ENCODE results near the gene CFAP157. TPM values are rescaled to one million over a fixed set of nuclear protein-coding genes. Genes with fewer than 3 reads are reported as not detected.
"Not testable (repeated sequence)": the region's sequence is repeated elsewhere in the genome, so short reads cannot be mapped to it uniquely, and the experiment has no call there.

CFAP157 gene
- total RNA-seq, 1 experiment from 2014 or later, result not detected

DNA sequence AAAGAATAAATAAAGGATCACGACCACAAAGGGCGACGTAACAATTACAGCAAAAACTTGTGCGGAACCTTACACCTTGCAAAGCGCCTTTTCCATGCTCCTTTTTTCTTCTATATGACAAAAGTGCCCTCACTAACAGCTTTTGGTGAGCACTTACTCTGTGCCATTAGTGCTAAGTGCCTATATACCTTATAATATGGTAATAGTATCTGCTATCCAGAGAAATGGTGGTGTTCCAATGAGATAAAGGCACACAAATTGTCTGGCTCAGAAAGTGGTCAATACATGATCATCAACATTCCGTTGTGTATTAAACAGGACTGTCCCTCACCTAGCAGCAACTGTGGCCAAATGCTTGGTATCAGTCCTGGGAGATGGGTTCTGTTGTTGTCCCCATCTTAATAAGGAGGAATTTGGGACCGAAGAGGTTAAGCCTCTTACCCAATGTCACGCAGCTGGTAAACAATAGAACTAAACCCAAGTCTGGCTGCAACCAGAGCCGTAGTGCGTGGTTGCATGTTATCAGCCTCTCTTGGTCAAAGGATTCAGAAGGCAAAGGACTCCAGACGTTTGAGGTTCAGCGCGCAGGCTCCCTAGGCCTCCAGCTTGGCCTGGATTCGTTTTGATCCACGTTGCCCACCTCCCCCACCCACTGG lies 28.9 kb downstream of the CFAP157 start:
- DNase-seq (ENCODE audit: low spot score), result no peak

- no peak for DNase-seq (ENCODE audit: low spot score)
These were observed 31.9 kb downstream of the CFAP157 start for GRCh38 chr9:127738666-127739065.

DNA sequence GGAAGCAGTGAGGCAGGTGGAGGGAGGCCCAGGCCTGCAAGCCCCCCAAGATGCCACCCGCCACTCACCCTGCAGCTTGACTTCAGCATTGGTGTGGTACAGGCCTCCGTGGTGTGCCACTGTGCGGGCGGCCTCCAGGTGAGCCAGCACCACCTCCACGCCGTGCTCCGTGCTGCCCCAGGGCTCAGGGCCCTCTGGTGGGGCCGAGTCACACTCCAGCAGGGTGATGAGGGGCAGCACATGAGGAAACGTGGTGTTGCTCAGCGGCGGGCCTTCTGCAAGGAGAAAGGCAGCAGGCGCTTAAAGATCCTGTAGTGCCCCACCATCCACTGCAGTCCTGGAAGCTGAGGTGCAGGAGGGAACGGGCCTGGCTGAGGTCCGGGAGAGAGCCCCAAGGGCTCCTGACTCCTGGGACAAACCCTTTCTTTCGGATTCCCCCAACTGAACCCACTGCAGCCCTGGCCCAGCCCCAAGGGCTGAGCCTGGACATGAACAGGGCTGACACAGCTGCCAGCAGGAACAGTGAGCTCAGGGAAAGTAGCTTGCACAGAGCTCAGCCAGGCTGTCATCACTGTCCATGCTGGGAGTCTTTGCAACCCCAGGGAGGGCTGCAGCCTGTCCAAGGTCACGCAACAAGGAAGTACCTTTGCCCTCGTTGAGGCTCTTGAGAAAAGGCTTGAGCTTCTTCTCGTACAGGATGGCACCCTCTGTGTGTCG lies 33.0 kb downstream of the CFAP157 start:
- no peak for DNase-seq (ENCODE audit: low spot score)

- DNase-seq (ENCODE audit: low spot score), result no peak
These were observed 35.1 kb downstream of the CFAP157 start for GRCh38 chr9:127741831-127742434.

DNA sequence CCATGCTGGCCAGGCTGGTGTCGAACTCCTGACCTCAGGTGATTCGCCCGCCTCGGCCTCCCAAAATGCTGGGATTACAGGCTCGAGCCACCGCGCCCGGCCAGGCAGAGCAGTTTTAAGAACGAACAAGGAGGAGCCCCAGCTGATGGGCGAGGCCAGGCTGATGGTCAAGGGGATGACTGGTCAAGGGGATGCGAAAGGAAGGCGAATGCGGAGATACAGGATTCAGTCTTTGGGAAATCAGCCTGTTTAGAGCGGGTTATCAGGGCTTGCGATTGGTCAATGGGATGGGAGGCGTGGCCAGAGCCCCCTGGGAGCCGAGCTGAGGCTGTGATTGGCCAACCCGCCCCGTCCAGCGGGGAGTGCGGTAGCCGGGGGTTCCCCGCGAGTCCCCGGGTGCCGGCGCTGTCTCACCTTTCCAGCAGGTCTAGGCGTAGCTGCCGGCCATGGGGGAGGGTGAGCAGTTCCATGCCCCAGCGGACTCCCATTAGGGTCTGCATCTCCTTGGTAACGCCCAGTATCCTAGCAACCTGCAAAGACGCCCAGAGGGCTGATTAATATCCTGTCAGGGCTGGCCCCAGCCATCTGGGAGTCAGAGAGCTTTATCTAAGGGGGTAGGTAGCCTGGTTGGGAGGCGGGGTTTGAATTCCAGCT lies 35.8 kb downstream of the CFAP157 start:
- DNase-seq (ENCODE audit: low spot score), result no peak

- no peak for DNase-seq (ENCODE audit: low spot score)
These were observed 37.8 kb downstream of the CFAP157 start for GRCh38 chr9:127744398-127745110.

DNA sequence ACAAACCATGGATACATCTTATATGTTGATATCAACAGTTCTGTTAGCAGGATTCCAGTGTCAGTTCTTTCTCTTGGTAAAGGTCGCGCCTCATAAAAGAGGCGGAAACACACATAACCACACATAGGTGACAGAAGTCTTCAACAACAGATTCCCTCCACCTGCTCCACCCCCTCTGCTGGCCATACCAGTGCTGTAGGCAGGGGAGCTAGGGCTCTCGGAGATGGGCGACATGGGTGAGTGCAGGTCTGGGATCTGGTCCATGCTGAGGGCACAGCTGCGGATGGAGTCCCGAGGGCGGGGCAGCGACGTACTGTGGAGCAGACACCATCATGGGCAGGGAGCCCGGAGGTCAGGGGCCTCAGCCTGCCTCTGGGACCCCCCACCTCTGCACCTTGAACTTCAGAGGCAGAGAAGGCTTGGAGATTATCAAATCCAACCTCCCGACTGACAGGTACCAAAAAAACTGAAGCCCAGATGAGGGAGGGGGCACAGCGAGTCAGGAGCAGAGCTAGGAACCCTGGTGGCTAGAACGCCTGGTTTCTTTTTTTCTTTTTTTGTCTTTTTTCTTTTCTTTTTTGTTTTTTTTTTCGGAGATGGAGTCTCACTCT lies 40.3 kb downstream of the CFAP157 start:
- DNase-seq (ENCODE audit: low spot score), result no peak

DNA sequence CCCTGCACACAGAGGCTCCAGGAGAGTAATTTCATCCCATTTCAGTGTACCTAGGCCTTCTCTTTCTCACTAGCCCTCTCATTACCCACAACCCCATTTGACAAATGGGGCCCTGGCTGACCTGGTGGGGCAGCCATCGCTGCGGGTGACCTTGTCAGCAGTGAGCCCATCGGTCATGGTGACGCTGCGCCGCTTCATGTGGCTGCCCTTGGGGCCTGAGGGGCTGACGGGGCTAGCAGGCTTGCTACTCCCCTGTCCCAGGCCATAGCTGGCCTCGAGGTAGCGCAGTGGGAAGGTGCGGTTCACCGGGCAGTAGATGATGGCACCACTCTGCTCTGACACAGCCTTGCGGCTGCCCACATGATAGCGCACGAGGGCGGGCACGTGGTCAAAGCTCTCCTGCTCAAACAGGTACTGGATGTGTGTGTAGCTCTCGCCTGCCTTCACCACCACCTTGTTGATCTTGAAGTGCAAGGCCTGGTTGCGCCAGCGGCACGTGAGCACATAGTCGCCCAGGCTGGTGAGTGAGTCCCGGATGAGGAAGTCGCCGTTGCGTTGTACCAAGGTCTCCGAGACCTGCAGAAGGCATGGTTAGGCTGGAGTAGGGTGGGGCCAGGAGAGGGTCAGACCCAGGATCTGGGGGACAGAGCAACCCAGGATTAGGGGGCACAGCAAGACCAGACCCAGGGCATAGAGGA lies 42.5 kb downstream of the CFAP157 start:
- no peak for DNase-seq (ENCODE audit: low spot score)

DNA sequence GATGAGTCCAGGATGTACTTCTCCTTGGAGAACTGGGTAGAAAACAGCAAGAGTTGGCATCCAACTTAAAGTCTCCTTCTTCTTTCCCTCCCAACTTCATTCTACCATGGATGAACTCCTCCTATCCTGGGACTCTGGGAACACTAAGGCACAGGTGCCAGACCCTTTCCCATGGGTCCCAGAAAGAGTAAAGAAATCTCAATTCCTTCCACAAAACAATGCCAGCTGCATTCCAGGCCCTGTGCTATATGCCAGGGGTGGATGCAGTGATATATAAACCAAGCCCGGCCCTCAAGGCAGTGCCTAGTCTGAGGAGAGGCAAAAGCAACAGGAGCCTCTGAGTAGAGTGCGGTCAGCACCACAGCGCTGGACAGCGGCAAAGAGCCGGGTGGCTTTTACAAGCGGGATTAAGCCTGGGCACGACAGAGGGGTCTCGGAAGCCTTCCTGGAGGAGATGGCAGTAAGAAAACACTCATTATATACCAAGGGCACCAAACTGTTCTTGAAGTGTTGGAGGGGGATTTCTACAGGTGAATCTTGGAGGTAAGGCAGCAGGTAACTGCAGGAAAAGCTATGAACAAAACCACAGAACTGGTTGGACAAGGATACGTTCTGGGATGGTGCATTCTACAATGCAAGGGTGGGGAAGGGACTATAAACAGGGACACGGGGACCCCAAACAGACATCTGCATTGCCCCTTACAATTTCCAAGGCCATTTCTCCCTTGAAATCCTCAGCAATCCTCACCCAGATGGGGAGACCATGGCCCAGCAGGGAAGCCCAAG lies 44.7 kb downstream of the CFAP157 start:
- DNase-seq (ENCODE audit: low spot score), result no peak

DNA sequence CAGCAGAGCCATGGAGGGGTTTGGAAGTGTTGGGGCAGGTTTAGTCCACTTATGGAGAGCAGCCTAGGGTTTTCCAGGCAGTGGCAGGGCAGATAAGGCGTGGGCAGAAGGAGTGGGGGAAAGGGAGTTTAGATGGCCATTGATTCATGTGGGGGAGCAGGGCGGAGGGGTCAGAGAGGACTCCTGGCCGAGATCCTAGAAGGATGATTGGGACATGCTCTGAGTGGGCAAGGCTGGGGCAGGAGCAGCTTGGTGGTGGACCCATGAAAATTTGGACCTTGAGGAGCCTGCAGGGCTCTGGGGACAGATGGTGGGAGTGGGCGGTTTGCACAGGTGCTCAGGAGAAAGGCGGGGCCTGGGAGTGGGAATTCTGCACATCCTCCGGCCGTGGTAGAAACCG lies 46.4 kb downstream of the CFAP157 start:
- DNase-seq (ENCODE audit: low spot score), result no peak

GRCh38 chr9:127753622-127754021 lies 46.8 kb downstream of the CFAP157 start:
- DNase-seq (ENCODE audit: low spot score), result no peak

DNA sequence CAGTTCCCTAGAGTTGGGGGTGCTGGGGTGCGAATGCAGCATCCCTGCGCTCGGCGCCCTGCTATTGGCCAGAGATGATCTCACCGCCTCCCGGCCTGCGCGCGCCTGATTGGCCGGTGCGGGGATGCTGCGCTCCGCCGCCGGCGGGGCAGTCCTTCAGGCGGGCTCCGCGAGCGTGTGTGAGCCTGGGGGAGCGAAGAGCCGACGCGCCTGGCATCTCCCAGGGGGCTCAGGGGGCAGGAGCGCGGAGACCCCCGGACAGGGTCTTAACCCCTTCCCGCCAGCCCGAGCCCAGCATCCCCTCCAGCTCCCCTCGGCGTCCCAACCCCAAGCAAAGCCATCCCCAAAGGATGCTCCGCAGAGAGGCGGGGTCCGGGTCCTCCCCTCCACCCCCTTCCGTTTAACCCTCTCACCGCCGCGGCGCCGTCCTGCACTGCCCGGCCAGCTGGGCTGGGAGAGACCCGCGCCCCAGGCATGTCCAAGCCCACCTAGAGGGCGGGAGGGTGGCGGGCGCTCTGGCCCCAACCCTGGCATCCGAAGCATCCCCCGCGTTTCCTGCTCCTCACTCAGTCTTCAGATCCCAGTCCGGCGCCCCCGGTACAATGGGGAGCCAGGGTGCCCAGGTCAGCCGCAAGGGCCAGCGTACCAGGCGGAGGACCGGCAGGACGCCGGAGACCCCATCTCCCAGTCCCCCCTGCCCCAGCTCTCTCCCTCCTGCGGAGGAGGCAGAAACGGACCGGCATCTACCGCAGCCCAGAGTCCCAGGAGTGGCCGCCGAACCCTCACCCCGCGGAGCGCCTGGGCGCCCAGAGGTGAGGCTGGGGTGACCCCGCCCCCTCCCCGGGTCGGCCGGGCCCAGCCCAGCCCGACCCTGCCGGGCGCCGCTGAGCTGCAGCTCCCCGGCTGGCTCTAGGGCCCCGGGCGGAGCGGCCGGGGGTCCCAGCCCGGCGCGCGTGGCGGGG lies 47.6 kb downstream of the CFAP157 start:
- no peak for DNase-seq (ENCODE audit: low spot score)

DNA sequence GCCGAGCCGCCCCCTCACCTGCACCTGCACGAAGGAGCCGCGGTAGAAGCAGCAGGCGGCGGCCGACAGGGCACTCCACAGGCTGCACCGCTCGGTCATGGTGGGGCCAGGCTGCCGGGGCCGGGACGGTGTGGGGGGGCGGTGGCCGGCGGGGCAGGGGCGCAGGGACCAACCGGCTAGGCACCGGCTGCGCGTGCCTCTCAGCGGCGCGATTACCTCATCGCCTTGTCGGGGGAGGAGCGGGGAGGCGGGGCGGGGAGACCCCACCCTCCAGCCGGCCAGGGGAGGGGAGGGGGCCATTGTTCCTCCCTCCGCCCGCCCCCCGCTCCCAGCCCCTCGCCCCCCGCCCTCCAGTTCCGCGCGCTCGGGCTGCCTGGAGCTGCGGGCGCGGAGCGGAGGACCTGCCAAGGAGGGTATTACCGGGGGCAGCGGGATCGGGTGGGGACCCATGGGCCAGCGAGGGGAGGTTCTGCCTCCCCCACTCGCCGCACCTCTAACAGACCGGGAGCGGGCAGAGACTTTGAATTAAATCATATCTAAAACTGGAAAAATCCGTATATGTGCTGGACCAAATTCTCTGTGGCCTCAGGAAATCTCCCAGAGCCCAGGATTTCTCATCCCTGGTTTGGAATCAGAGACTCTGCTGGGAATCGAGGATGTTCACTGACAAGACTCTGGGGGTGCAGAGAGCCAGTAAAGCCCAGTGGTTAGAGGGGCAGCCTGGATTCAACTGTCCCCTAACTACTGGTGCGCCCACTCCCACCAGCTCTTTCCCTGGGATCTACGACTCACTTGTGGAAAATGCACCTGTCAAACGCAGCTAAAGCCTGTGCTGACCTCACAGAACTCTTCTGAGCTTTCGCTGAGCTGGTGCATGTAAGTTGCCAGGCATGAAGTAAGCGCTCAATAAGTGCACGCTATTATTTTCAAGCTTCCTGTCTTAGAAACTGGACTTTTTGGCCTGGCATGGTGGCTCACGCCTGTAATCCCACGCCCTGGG lies 48.6 kb downstream of the CFAP157 start:
- DNase-seq (ENCODE audit: low spot score), result no peak

GRCh38 chr9:127756233-127756632 lies 49.4 kb downstream of the CFAP157 start:
- DNase-seq (ENCODE audit: low spot score), result no peak

- not testable (repeated sequence) for DNase-seq (ENCODE audit: low spot score)
These were observed 50.0 kb downstream of the CFAP157 start for GRCh38 chr9:127756776-127757175.

GRCh38 chr9:127758843-127759242 lies 52.1 kb downstream of the CFAP157 start:
- DNase-seq (ENCODE audit: low spot score), result no peak

GRCh38 chr9:127761061-127761460 lies 54.3 kb downstream of the CFAP157 start:
- DNase-seq (ENCODE audit: low spot score), result no peak
